MCF 10A (cell line): Measurements from ENCODE around the gene ZNF525. TPM values are rescaled to one million over a fixed set of nuclear protein-coding genes. Genes with fewer than 3 reads are reported as not detected.

Experiments used
- BruUV-seq: library from RNA; stranded (reverse); fragments of 400-500 nt; replicated peaks from 2 replicates; lab custom pipeline; 2021; lab: Mats Ljungman, UMichigan
- CTCF ChIA-PET: fragments of 300-600 bp; sonication (Branson Sonifier 250); formaldehyde crosslinking; extraction: SDS; loops from one replicate; lab custom pipeline; 2021; ENCODE audit warnings: antibody characterized with exemption, inconsistent platforms; lab: Yijun Ruan, JAX
- POLR2A ChIA-PET: fragments of 300-600, 350-650 bp; sonication (Branson Sonifier 250); formaldehyde crosslinking; extraction: SDS; loops from one replicate; lab custom pipeline; 2020; ENCODE audit warnings: antibody characterized with exemption, inconsistent platforms; lab: Yijun Ruan, JAX
- DNase-seq: peaks from one replicate; pipeline ENCODE4 v3.0.0-alpha.2; 2018; ENCODE audit not compliant: unreplicated experiment
- H3K27ac Mint-ChIP-seq: one replicate; pipeline ENCODE4 v1.8.0; 2022; ENCODE audit warnings: mild to moderate bottlenecking, low read depth, mixed read lengths; ENCODE audit not compliant: unreplicated experiment
- H3K27me3 Mint-ChIP-seq: one replicate; pipeline ENCODE4 v1.8.0; 2022; ENCODE audit warnings: mixed read lengths; ENCODE audit not compliant: insufficient read depth, unreplicated experiment
- H3K36me3 Mint-ChIP-seq: one replicate; pipeline ENCODE4 v1.8.0; 2022; ENCODE audit warnings: mild to moderate bottlenecking, moderate library complexity, mixed read lengths; ENCODE audit not compliant: insufficient read depth, unreplicated experiment
- H3K4me1 Mint-ChIP-seq: one replicate; pipeline ENCODE4 v1.8.0; 2022; ENCODE audit warnings: mixed read lengths; ENCODE audit not compliant: insufficient read depth, unreplicated experiment
- H3K4me3 Mint-ChIP-seq: one replicate; pipeline ENCODE4 v1.8.0; 2022; ENCODE audit warnings: mild to moderate bottlenecking, moderate library complexity, mixed read lengths; ENCODE audit not compliant: unreplicated experiment
- H3K9me3 Mint-ChIP-seq: one replicate; pipeline ENCODE4 v1.8.0; 2022; ENCODE audit warnings: mixed read lengths; ENCODE audit not compliant: unreplicated experiment
- CTCF ChIP-seq: fragments of 200-600 bp; IDR thresholded peaks from one replicate; pipeline ENCODE4 v1.8.0; 2022; ENCODE audit warnings: antibody characterized with exemption, mild to moderate bottlenecking; ENCODE audit not compliant: unreplicated experiment
- intact Hi-C: fragments of 100-400 bp; cut with micrococcal nuclease; formaldehyde crosslinking; loops from 2 replicates; pipeline ENCODE4 v1.14.1; 2022
- total RNA-seq: library from RNA; stranded (reverse); gene quantifications from 2 replicates; pipeline ENCODE4 v1.2.3, GENCODE V29; 2022

The ZNF525 gene
- total RNA-seq, 1 experiment from 2014 or later = 9.5 TPM

- H3K9me3 Mint-ChIP-seq = peaks cover 30% of the 10 kb centered on the region
- no peak for DNase-seq
- intact Hi-C loops = no loop called here
- no TSS peak for BruUV-seq
- ChIA-PET CTCF (no interaction called here), POLR2A (no interaction called here)
- no peak overlapping the region for H3K4me3 Mint-ChIP-seq
- no peaks in the 10 kb centered on the region for H3K27me3 Mint-ChIP-seq
- TF ChIP-seq CTCF = no peak
- H3K4me1 Mint-ChIP-seq = no peaks in the 10 kb centered on the region
- H3K27ac Mint-ChIP-seq = no peak overlapping the region
- peaks cover 61% of the 10 kb centered on the region for H3K36me3 Mint-ChIP-seq
These were observed 8.8 kb downstream of the ZNF525 start for GRCh38 chr19:53374288-53374687.

- no peak for TF ChIP-seq CTCF
- no TSS peak for BruUV-seq
- ChIA-PET POLR2A (no interaction called here), CTCF (no interaction called here)
- Mint-ChIP-seq H3K9me3 (peaks cover 30% of the 10 kb centered on the region), H3K4me3 (no peak overlapping the region), H3K27me3 (no peaks in the 10 kb centered on the region), H3K27ac (no peak overlapping the region), H3K4me1 (no peaks in the 10 kb centered on the region), H3K36me3 (peaks cover 66% of the 10 kb centered on the region)
- no peak for DNase-seq
- intact Hi-C loops = no loop called here
These were observed 9.2 kb downstream of the ZNF525 start for GRCh38 chr19:53374743-53375142.

- no peak for DNase-seq
- no TSS peak for BruUV-seq
- TF ChIP-seq CTCF = no peak
- Mint-ChIP-seq H3K4me1 (no peaks in the 10 kb centered on the region), H3K27ac (no peak overlapping the region), H3K27me3 (no peaks in the 10 kb centered on the region), H3K4me3 (no peak overlapping the region), H3K36me3 (peaks cover 50% of the 10 kb centered on the region), H3K9me3 (peaks cover 32% of the 10 kb centered on the region)
- POLR2A ChIA-PET = interaction anchor here (1.2 kb wide), 1 partner anchor 48 kb away, joined by 3 read pairs; the partner anchor contains the start of gene ZNF845
- CTCF ChIA-PET = interaction anchor here (0.6 kb wide), 1 partner anchor 130 kb away, joined by 3 read pairs; no protein-coding TSS in a partner anchor
- intact Hi-C loops = no loop called here
These were observed 15.9 kb downstream of the ZNF525 start for GRCh38 chr19:53381376-53381775.

GRCh38 chr19:53388168-53388567 lies 22.7 kb downstream of the ZNF525 start:
- no TSS peak for BruUV-seq

More at GRCh38 chr19:53388168-53388567, 22.7 kb downstream of the ZNF525 start:
- no peak for TF ChIP-seq CTCF
- peaks cover 23% of the 10 kb centered on the region for H3K9me3 Mint-ChIP-seq
- no peaks in the 10 kb centered on the region for H3K4me1 Mint-ChIP-seq
- no peak for DNase-seq
- H3K4me3 Mint-ChIP-seq = no peak overlapping the region
- H3K27ac Mint-ChIP-seq = no peak overlapping the region
- POLR2A ChIA-PET = interaction anchor here (0.9 kb wide), 1 partner anchor 16 kb away, joined by 3 read pairs; no protein-coding TSS in a partner anchor
- intact Hi-C loops = no loop called here
- no peaks in the 10 kb centered on the region for H3K27me3 Mint-ChIP-seq
- CTCF ChIA-PET = interaction anchor here (0.6 to 1.1 kb wide), 3 partner anchors 8 to 207 kb away, joined by 3 to 4 read pairs (median 3); no protein-coding TSS in a partner anchor
- peaks cover 11% of the 10 kb centered on the region for H3K36me3 Mint-ChIP-seq
